HepG2 (cell line): ENCODE measurements around the gene TPRN. TPM values are rescaled to one million over a fixed set of nuclear protein-coding genes. Genes with fewer than 3 reads are reported as not detected.

ENCODE experiments used
- ATAC-seq: fragments of 200-7000 bp; cut with Tn5 transposase; 3 replicates; pipeline ENCODE4 v1.9.1; 2020; ENCODE audit warnings: mild to moderate bottlenecking, moderate library complexity
- BruUV-seq: library from RNA; stranded (reverse); fragments of 400-500 nt; replicated peaks from 2 replicates; lab custom pipeline; 2021; lab: Mats Ljungman, UMichigan
- CTCF ChIA-PET: fragments of 300-600 bp; formaldehyde crosslinking; extraction: SDS; loops from one replicate; lab custom pipeline; 2021; ENCODE audit warnings: low total read pairs, inconsistent platforms, low intra/inter-chr PET ratio; lab: Yijun Ruan, JAX
- POLR2A ChIA-PET: fragments of 350-600 bp; sonication (Branson Sonifier 250); formaldehyde crosslinking; loops from one replicate; lab custom pipeline; 2020; ENCODE audit warnings: antibody characterized with exemption, inconsistent platforms; lab: Yijun Ruan, JAX
- DNase-seq: peaks from one replicate; pipeline ENCODE4 v3.0.0-alpha.2; 2015; ENCODE audit warnings: low spot score
- FAIRE-seq: peaks from 3 replicates; lab custom pipeline; 2011; peaks lifted over from hg19 to GRCh38; lab: Jason Lieb, UNC
- H2AFZ ChIP-seq: one replicate; pipeline ENCODE4 v1.6.1; 2011; ENCODE audit warnings: low read length, inconsistent platforms
- H3K27ac ChIP-seq: fragments of 300-600 bp; 3 replicates; pipeline ENCODE4 v1.8.0; 2011; ENCODE audit warnings: mixed run types, mild to moderate bottlenecking, mixed read lengths, low read length, inconsistent platforms; ENCODE audit not compliant: insufficient read depth; ENCODE audit errors: extremely low read length
- H3K27me3 ChIP-seq, 2 experiments: fragments of 200-600 bp in 1 of 2; 2 replicates in 1 of 2; 3 replicates in 1 of 2; pipeline versions ENCODE4 v1.6.0 to v1.8.0; 2011; ENCODE audit warnings: low read length in 2 of 2, mild to moderate bottlenecking in 2 of 2, moderate library complexity in 2 of 2, inconsistent platforms in 1 of 2; ENCODE audit not compliant: insufficient read depth in 2 of 2, control insufficient read depth in 1 of 2
- H3K36me3 ChIP-seq, 2 experiments: fragments of 200-600 bp in 1 of 2; replicated peaks in 1 of 2; 2 replicates in 1 of 2; 3 replicates in 1 of 2; pipeline versions ENCODE4 v1.5.1 to v1.8.0; 2011; ENCODE audit warnings: low read length in 2 of 2, inconsistent platforms in 1 of 2; ENCODE audit not compliant: insufficient read depth in 2 of 2, control insufficient read depth in 1 of 2
- H3K4me1 ChIP-seq: 2 replicates; pipeline ENCODE4 v1.5.1; 2012; ENCODE audit warnings: low read length, inconsistent platforms; ENCODE audit not compliant: insufficient read depth
- H3K4me2 ChIP-seq: 2 replicates; pipeline ENCODE4 v1.6.0; 2011; ENCODE audit warnings: low read depth, low read length, inconsistent platforms
- H3K4me3 ChIP-seq, 3 experiments: fragments of 200-600 bp in 1 of 3; sonication (generic), shearing (Covaris generic) in 1 of 3; replicated peaks in 1 of 3; 2 replicates each; pipeline ENCODE4 v1.5.1; 2011 to 2016; ENCODE audit warnings: low read length in 3 of 3, inconsistent platforms in 2 of 3, low read depth in 2 of 3, mild to moderate bottlenecking in 2 of 3, control low read depth in 1 of 3, mixed read lengths in 1 of 3; ENCODE audit not compliant: insufficient read depth in 1 of 3
- H3K79me2 ChIP-seq: one replicate; pipeline ENCODE4 v1.6.1; 2011; ENCODE audit warnings: low read length, inconsistent platforms; ENCODE audit not compliant: insufficient read depth
- H3K9ac ChIP-seq: 2 replicates; pipeline ENCODE4 v1.6.0; 2011; ENCODE audit warnings: mild to moderate bottlenecking, low read depth, low read length, inconsistent platforms; ENCODE audit not compliant: insufficient read depth
- H3K9me3 ChIP-seq: 2 replicates; pipeline ENCODE4 v1.5.1; 2012; ENCODE audit warnings: mild to moderate bottlenecking, low read length
- H4K20me1 ChIP-seq: 2 replicates; pipeline ENCODE4 v1.6.0; 2011; ENCODE audit warnings: inconsistent platforms, mild to moderate bottlenecking, low read length, moderate library complexity; ENCODE audit not compliant: insufficient read depth
- ARHGAP35 ChIP-seq: sonication (generic); formaldehyde crosslinking; IDR thresholded peaks from 2 replicates; pipeline ENCODE4 v1.9.0; 2022; ENCODE audit warnings: mild to moderate bottlenecking, inconsistent platforms, moderate library complexity, missing genetic modification reagents, borderline replicate concordance
- ASH2L ChIP-seq: fragments of 300-600, 200-600 bp; sonication (generic); IDR thresholded peaks from 2 replicates; pipeline ENCODE4 v1.7.0; 2017; ENCODE audit warnings: low read depth, mild to moderate bottlenecking, moderate library complexity, mixed read lengths, low read length; ENCODE audit not compliant: insufficient read length
- FOXK1 ChIP-seq: sonication (generic); formaldehyde crosslinking; IDR thresholded peaks from 2 replicates; pipeline ENCODE4 v1.4.0; 2020; ENCODE audit warnings: low read depth, missing genetic modification reagents, borderline replicate concordance
- FOXP4 ChIP-seq: sonication (generic); formaldehyde crosslinking; IDR thresholded peaks from 2 replicates; pipeline ENCODE4 v1.4.0; 2020; ENCODE audit warnings: missing genetic modification reagents
- HNF4A ChIP-seq: sonication (generic); formaldehyde crosslinking; IDR thresholded peaks from 2 replicates; pipeline ENCODE4 v1.4.0; 2020; ENCODE audit warnings: missing genetic modification reagents
- KLF16 ChIP-seq, 2 experiments: sonication (generic) in 1 of 2; formaldehyde crosslinking in 1 of 2; IDR thresholded peaks; 2 replicates each; pipeline versions ENCODE4 v1.6.1 to v1.8.0; 2016 to 2023; ENCODE audit warnings: missing genetic modification reagents in 2 of 2, missing compliant biosample characterization in 1 of 2
- MBNL3 ChIP-seq: fragments of 250-450 bp; sonication (Bioruptor Pico); conservative IDR thresholded peaks from 2 replicates; pipeline ENCODE4 v1.8.0; 2022; ENCODE audit warnings: mild to moderate bottlenecking, inconsistent platforms
- SATB2 ChIP-seq: sonication (generic); formaldehyde crosslinking; IDR thresholded peaks from 2 replicates; pipeline ENCODE4 v1.5.0; 2020; ENCODE audit warnings: missing genetic modification reagents
- SNAPC4 ChIP-seq: sonication (generic); formaldehyde crosslinking; IDR thresholded peaks from 2 replicates; pipeline ENCODE4 v1.4.0; 2020; ENCODE audit warnings: mild to moderate bottlenecking, missing genetic modification reagents
- ZBTB7B ChIP-seq: sonication (generic); formaldehyde crosslinking; IDR thresholded peaks from 2 replicates; pipeline ENCODE4 v1.4.0; 2020; ENCODE audit warnings: missing genetic modification reagents
- ZNF605 ChIP-seq: sonication (generic); formaldehyde crosslinking; IDR thresholded peaks from 2 replicates; pipeline ENCODE4 v1.8.0; 2022; ENCODE audit warnings: mild to moderate bottlenecking, missing genetic modification reagents
- ZNF615 ChIP-seq: sonication (generic); formaldehyde crosslinking; IDR thresholded peaks from 2 replicates; pipeline ENCODE4 v1.5.0; 2020; ENCODE audit warnings: mild to moderate bottlenecking, missing genetic modification reagents, borderline replicate concordance
- WGBS: methylation state at CpG from one replicate; pipeline ENCODE4 v1.1.6; 2017; ENCODE audit warnings: low lambda C conversion rate; 5-methylcytosine and 5-hydroxymethylcytosine counted together
- in situ Hi-C: cut with HindIII; loops from 2 replicates; pipeline ENCODE4 v1.10.0; 2017; ENCODE audit warnings: low pct_unique_long_range_greater_than_20kb; ENCODE audit not compliant: extremely low pct_ligation_motif_present
- intact Hi-C: fragments of 100-400 bp; cut with micrococcal nuclease; formaldehyde crosslinking; loops from one replicate; pipeline ENCODE4 v1.10.0; 2022; ENCODE audit not compliant: unreplicated experiment
- polyA plus RNA-seq, 8 experiments: library from polyadenylated mRNA; depleted of rRNA in 3 of 8; stranded (reverse) in 7 of 8; unstranded in 1 of 8; fragments of >200 nt; fragmentation: Illumina TruSeq in 4 of 8; extraction: Trizol in 4 of 8; gene quantifications; 2 replicates each; pipeline versions ENCODE4 v1.2.1 to v1.2.3, GENCODE V29; 2011 to 2016; ENCODE audit warnings: low read depth in 4 of 8, missing spikeins in 1 of 8, mixed read lengths in 1 of 8; ENCODE audit not compliant: insufficient read depth in 1 of 8
- total RNA-seq, 5 experiments: library from RNA; depleted of rRNA; stranded (reverse); fragments of >200 nt; fragmentation: Illumina TruSeq; extraction: Trizol; gene quantifications; 2 replicates each; pipeline ENCODE4 v1.2.3, GENCODE V29; 2016; ENCODE audit warnings: low read depth in 1 of 5

Gene TPRN
- total and polyA plus RNA-seq, 2 of the 13 experiments (the other 11 are each of a cell fraction or from before 2014, with no cell fraction given): 10.1 to 19.2 TPM

- no peaks in the 10 kb centered on the region for H3K9me3 ChIP-seq
- intact Hi-C loops (no loop called here), in situ Hi-C loops (no loop called here)
- H3K27ac ChIP-seq: peak overlapping the region; percentile 96
- TF ChIP-seq FOXP4 (CRISPR knock-in tag) (peak; percentile 31; the same call in 1 of the 2 replicates), ZNF615 (CRISPR knock-in tag) (no peak), FOXK1 (CRISPR knock-in tag) (no peak), KLF16 (CRISPR knock-in tag; IDR thresholded peaks at IDR 0.05) (no peak), ZNF605 (CRISPR knock-in tag) (0 out of 2 replicates have a peak, but pooled peaks have one; percentile 26), HNF4A (CRISPR knock-in tag) (peak; percentile 31; the same call in 1 of the 2 replicates), SATB2 (CRISPR knock-in tag) (no peak), ASH2L (peak; percentile 8), ZBTB7B (CRISPR knock-in tag) (no peak), ARHGAP35 (CRISPR knock-in tag) (no peak), SNAPC4 (CRISPR knock-in tag) (no peak), MBNL3 (CRISPR knock-in tag) (no peak)
- 14% methylated on average over 8 of the region's 8 CpGs for WGBS
- no peak for ATAC-seq
- CTCF ChIA-PET: no interaction called here
- no peaks in the 10 kb centered on the region for H3K36me3 ChIP-seq
- POLR2A ChIA-PET: interaction anchor here (1.0 to 8.8 kb wide), 9 partner anchors 14 to 147 kb away, joined by 3 to 225 read pairs (median 15); partner anchors contain the start of genes ANAPC2, CYSRT1, RNF208 and RNF224
- no peak for FAIRE-seq
- no peak for DNase-seq
- peaks cover 60% of the 10 kb centered on the region for H3K4me1 ChIP-seq
- H3K9ac ChIP-seq: no peak overlapping the region
- peaks cover 57% of the 10 kb centered on the region for H3K79me2 ChIP-seq
- H3K4me2 ChIP-seq: peak overlapping the region; percentile 95
- BruUV-seq: no TSS peak
- H3K27me3 ChIP-seq: no peaks in the 10 kb centered on the region; a peak in 1 of 5 replicates
- no peak overlapping the region for H3K4me3 ChIP-seq
- no peak overlapping the region for H2AFZ ChIP-seq
- peaks cover 4% of the 10 kb centered on the region; the same call in 1 of the 2 replicates for H4K20me1 ChIP-seq
These were observed 2.4 kb upstream of the TPRN start for GRCh38 chr9:137202966-137203365.
